Endothelial cell of umbilical vein (primary cell): ENCODE measurements around the gene CARD10.

Experiments
- CTCF ChIP-seq, 2 donors: IDR thresholded peaks; 1 replicate in 1 of 2; 2 replicates in 1 of 2; pipeline ENCODE4 v1.5.1; 2011; ENCODE audit warnings: low read length in 2 of 2, mild to moderate bottlenecking in 2 of 2, moderate library complexity in 2 of 2, control low read depth in 1 of 2, inconsistent platforms in 1 of 2, low read depth in 1 of 2; ENCODE audit not compliant: insufficient read depth in 1 of 2; ENCODE audit errors: extremely low read depth in 1 of 2
- EZH2 ChIP-seq: IDR thresholded peaks from 2 replicates; pipeline ENCODE4 v1.6.1; 2012; ENCODE audit warnings: borderline replicate concordance, low read depth, mild to moderate bottlenecking, moderate library complexity, low read length, inconsistent platforms; ENCODE audit not compliant: severe bottlenecking
- FOS ChIP-seq: IDR thresholded peaks from 2 replicates; pipeline ENCODE4 v1.6.1; 2011; ENCODE audit warnings: mild to moderate bottlenecking, low read length, moderate library complexity, borderline replicate concordance; ENCODE audit not compliant: insufficient read depth
- GATA2 ChIP-seq: IDR thresholded peaks from 2 replicates; pipeline ENCODE4 v1.7.0; 2011; ENCODE audit warnings: low read depth, mild to moderate bottlenecking, moderate library complexity, mixed read lengths, low read length; ENCODE audit not compliant: insufficient read length, insufficient read depth
- JUN ChIP-seq: IDR thresholded peaks from 2 replicates; pipeline ENCODE4 v1.6.1; 2011; ENCODE audit warnings: borderline replicate concordance, low read depth; ENCODE audit not compliant: insufficient read length, insufficient read depth
- MAX ChIP-seq: IDR thresholded peaks from 2 replicates; pipeline ENCODE4 v1.6.1; 2011; ENCODE audit not compliant: insufficient read depth, insufficient read length
- MYC ChIP-seq: IDR thresholded peaks from one replicate; pipeline ENCODE4 v1.6.1; 2011; ENCODE audit warnings: mild to moderate bottlenecking, low read depth, low read length
- POLR2A ChIP-seq: IDR thresholded peaks from 2 replicates; pipeline ENCODE4 v1.6.1; 2012; ENCODE audit warnings: low read depth, mild to moderate bottlenecking, control low read depth, low read length
- POLR2AphosphoS5 ChIP-seq: IDR thresholded peaks from 2 replicates; pipeline ENCODE4 v1.6.1; 2012; ENCODE audit warnings: low read depth, mild to moderate bottlenecking, control low read depth, low read length, moderate library complexity; ENCODE audit not compliant: insufficient read depth

GRCh38 chr22:37474447-37475090, 44.6 kb downstream of the CARD10 start:
- no peak for TF ChIP-seq EZH2
- no peak for TF ChIP-seq CTCF (IDR thresholded peaks at IDR 0.05; ENCODE audit: extremely low read depth in 1 of 2, insufficient read depth in 1 of 2, low read depth in 1 of 2, low read length in 2 of 2)
- no peak for TF ChIP-seq POLR2AphosphoS5
- TF ChIP-seq FOS = no peak
- no peak for TF ChIP-seq MAX
- TF ChIP-seq JUN = no peak
- TF ChIP-seq POLR2A = no peak
- TF ChIP-seq MYC = no peak
- no peak for TF ChIP-seq GATA2
